GM21360 (cell line): ENCODE measurements around the gene ABHD17C.
"Not testable (repeated sequence)": the region's sequence is repeated elsewhere in the genome, so short reads cannot be mapped to it uniquely, and the experiment has no call there.

Experiments used
- ATAC-seq: cut with Tn5 transposase; IDR thresholded peaks from one replicate; pipeline ENCODE4 v1.9.1; 2021; ENCODE audit warnings: mild to moderate bottlenecking, moderate library complexity; ENCODE audit not compliant: unreplicated experiment

ABHD17C gene

DNA sequence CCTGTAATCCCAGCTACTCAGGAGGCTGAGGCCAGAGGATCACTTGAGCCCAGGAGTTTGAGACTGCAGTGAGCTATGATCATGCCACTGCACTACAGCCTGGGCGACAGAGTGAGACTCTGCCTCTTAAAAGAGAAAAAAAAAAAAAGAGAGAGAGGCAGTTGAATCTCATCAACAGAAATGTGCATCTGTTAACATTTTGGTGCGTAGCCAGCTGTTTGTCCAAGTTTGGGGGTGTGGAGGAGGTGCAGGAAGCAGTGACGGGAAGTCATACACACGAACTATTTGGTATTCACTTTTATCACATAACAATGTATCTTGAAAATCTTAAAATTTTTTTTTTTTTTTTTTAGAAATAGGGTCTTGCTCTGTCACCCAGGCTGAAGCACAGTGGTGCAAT, 65.8 kb downstream of the ABHD17C start:
- ATAC-seq, result no peak

DNA sequence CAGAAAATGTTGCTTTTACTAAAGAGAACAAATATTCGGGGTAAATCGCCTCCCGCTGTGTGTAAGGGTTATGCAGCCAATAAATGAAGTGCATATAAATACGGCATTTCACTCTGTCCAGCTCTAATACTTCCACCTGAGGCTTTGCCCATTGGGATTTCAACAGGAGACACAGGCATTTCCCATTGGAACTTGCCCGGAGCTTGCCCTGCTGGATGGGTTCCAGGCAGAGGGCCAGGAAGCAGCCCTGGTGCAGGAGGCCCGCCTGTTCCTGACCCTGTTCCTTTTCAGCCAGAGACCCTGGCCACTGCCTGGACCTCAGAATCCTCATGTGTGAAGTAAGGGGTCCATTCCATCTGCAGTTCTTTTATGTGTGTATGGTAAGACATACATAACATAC, 66.6 kb downstream of the ABHD17C start:
- no peak for ATAC-seq

DNA sequence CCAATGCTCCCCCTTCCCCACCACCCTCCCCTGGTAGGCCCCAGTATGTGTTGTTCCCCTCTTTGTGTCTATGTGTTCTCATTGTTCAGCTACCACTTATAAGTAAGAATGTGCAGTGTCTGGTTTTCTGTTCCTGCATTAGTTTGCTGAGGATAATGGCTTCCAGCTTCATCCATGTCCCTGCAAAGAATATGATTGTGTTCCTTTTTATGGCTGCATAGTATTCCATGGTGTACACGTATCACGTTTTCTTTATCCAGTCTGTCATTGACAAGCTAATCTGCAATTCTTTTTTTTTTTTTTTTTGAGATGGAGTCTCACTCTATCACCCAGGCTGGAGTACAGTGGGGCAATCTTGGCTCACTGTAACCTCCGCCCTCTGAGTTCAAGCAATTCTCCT, 68.1 kb downstream of the ABHD17C start:
- ATAC-seq, result not testable (repeated sequence)

DNA sequence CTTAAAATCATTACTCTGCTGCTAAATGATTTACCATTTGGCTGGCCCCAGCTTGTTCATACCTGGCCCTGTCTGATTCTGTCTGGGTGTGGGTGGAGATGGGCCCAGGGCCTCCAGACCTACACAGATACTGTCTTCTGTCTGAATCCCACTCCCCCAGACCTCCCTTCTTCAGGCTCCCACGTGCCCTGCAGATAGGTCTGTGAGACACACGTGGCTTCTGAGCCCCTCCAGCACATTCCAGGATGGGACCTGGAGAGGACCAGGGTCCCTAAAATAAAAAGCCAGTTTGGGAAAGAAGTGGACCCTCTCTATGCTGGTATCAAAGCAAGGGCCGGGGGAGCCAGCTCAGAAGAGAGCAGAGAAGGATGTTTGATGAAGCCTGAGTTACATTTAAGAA, 69.4 kb downstream of the ABHD17C start:
- ATAC-seq, result no peak

- ATAC-seq, result no peak
Observed at GRCh38 chr15:80766275-80766674, 71.2 kb downstream of the ABHD17C start.

DNA sequence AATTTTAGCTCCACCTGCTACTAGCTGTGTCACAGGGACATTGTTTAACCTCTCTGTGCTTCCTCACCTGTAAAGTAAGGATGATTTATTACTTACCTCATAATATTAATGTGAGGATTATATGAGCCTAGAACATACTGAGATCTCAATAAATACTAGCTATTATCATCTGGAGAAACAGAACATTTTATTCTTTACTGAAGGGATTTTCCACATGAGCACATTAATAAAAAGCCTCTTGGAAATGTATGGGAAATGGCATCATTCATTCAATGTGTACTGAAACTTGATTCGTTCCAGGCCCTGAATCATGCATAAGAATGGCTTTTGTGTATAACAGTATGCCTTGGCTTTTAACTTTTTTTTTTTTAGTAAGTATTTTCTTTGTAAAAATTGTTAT, 73.0 kb downstream of the ABHD17C start:
- ATAC-seq, result no peak

- ATAC-seq, result no peak
Observed at GRCh38 chr15:80769153-80769828, 74.2 kb downstream of the ABHD17C start.

GRCh38 chr15:80769829-80770705, 75.0 kb downstream of the ABHD17C start:
- no peak for ATAC-seq

DNA sequence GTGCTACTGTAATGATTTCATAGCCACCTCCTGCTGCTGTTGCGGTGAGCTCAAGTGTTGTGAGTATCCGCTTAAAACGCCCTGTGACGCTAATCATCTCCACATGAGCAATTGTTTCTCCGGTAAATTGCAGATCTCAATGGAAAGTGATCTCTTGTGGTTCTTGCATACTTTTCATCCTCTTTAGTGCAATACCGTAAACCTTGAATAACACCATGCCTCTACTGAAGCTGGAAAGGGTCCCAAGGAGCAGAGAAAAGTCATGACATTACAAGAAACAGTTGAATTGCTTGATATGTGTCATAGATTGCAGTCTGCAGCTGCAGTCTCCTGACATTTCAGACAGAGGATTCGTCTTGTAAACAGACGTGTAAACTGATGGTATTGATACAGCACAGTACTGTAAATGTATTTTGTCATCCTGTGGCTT, 78.0 kb downstream of the ABHD17C start:
- ATAC-seq, result no peak

- ATAC-seq, result no peak
Observed at GRCh38 chr15:80773792-80774352, 78.8 kb downstream of the ABHD17C start.

GRCh38 chr15:80774486-80774885, 79.4 kb downstream of the ABHD17C start:
- no peak for ATAC-seq

DNA sequence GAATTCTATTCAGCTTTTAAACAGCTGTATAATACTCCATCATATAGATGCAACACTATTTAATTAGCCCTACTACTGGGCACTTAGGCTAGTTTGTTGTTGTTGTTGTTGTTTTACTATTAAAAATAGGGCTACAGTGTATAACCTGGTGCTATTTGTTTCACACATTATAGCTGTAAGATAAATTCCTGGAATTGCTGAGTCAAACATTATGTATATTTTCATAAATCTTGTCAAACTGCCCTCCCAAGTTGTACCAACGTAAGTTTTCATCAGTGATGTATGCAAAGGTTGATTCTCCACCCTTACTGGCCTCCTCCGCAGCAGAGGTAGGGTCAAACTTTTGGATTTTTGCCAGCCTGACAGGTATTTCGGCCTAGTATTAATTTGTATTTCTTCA, 80.2 kb downstream of the ABHD17C start:
- no peak for ATAC-seq

GRCh38 chr15:80776420-80777045, 81.4 kb downstream of the ABHD17C start:
- ATAC-seq, result no peak

DNA sequence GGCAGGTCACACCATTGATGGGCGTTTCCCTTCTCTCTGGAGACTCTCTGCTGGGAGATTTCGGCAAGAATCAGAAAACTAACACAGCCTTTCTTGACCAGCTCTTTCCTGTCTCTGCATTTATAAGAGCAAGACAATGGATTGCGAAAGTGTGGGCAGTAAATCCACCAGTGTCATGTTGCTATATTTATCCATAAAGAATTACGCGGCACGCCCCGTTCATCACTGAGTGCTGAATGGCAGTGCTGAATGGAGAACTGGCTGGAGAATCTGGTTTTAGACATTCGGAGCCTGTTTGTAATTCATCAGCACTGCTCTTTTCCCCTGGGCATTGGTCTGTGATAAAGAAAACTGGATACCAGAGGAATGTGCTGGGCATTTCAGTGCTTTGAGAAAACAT, 82.0 kb downstream of the ABHD17C start:
- ATAC-seq, result no peak

GRCh38 chr15:80777826-80778620, 82.9 kb downstream of the ABHD17C start:
- no peak for ATAC-seq

- no peak for ATAC-seq
Observed at GRCh38 chr15:80778621-80778963, 83.5 kb downstream of the ABHD17C start.

- ATAC-seq, result peak; percentile 69
Observed at GRCh38 chr15:80778964-80779657, 84.0 kb downstream of the ABHD17C start, which contains the start of gene CEMIP. CEMIP (plus strand) TSS chr15:80779370; CDS start chr15:80873880, 94,510 bp downstream.

- no peak for ATAC-seq
Observed at GRCh38 chr15:80779658-80780415, 84.7 kb downstream of the ABHD17C start.
